HEK293T (cell line): ENCODE measurements around the gene SLC37A2.

Source experiments
- CTCF ChIA-PET: fragments of 350-600 bp; formaldehyde crosslinking; extraction: SDS; loops from one replicate; lab custom pipeline; 2021; ENCODE audit warnings: antibody characterized with exemption, inconsistent platforms; lab: Yijun Ruan, JAX
- POLR2A ChIA-PET: fragments of 350-600 bp; formaldehyde crosslinking; extraction: SDS; loops from one replicate; lab custom pipeline; 2020; ENCODE audit warnings: antibody characterized with exemption, inconsistent platforms; lab: Yijun Ruan, JAX
- DNase-seq: peaks from one replicate; pipeline ENCODE4 v3.0.0; 2012; ENCODE audit warnings: mixed read lengths; ENCODE audit errors: extremely low spot score
- ARNT ChIP-seq: fragments of 450-650 bp; IDR thresholded peaks from 2 replicates; pipeline ENCODE4 v1.6.1; 2017; ENCODE audit warnings: mild to moderate bottlenecking
- BHLHE40 ChIP-seq: fragments of 450-650 bp; IDR thresholded peaks from 2 replicates; pipeline ENCODE4 v1.6.1; 2016; ENCODE audit warnings: mild to moderate bottlenecking, moderate library complexity, borderline replicate concordance
- CTBP1 ChIP-seq: fragments of 450-650 bp; IDR thresholded peaks from 2 replicates; pipeline ENCODE4 v1.6.1; 2016; ENCODE audit warnings: borderline replicate concordance
- ELF4 ChIP-seq: fragments of 450-650 bp; IDR thresholded peaks from 2 replicates; pipeline ENCODE4 v1.6.1; 2017; ENCODE audit warnings: antibody characterized with exemption
- FOXA1 ChIP-seq: fragments of 450-650 bp; IDR thresholded peaks from 2 replicates; pipeline ENCODE4 v1.6.1; 2016; ENCODE audit warnings: mild to moderate bottlenecking
- FOXK2 ChIP-seq: fragments of 450-650 bp; IDR thresholded peaks from 2 replicates; pipeline ENCODE4 v1.6.1; 2016; ENCODE audit warnings: mild to moderate bottlenecking
- FOXM1 ChIP-seq: fragments of 450-650 bp; IDR thresholded peaks from 2 replicates; pipeline ENCODE4 v1.6.1; 2017; ENCODE audit warnings: mild to moderate bottlenecking, borderline replicate concordance
- HDGF ChIP-seq: fragments of 450-650 bp; IDR thresholded peaks from 2 replicates; pipeline ENCODE4 v1.6.1; 2017; ENCODE audit warnings: antibody characterized with exemption, borderline replicate concordance
- L3MBTL2 ChIP-seq: fragments of 450-650 bp; conservative IDR thresholded peaks from 2 replicates; pipeline ENCODE4 v1.6.1; 2016; ENCODE audit warnings: mild to moderate bottlenecking
- LEF1 ChIP-seq: fragments of 450-650 bp; IDR thresholded peaks from 2 replicates; pipeline ENCODE4 v1.6.1; 2017; ENCODE audit warnings: mild to moderate bottlenecking, borderline replicate concordance
- NFRKB ChIP-seq: fragments of 450-650 bp; IDR thresholded peaks from 2 replicates; pipeline ENCODE4 v1.6.1; 2016; ENCODE audit warnings: mild to moderate bottlenecking, moderate library complexity
- PKNOX1 ChIP-seq: fragments of 450-650 bp; IDR thresholded peaks from 2 replicates; pipeline ENCODE4 v1.6.1; 2016
- SP1 ChIP-seq: fragments of 450-650 bp; IDR thresholded peaks from 2 replicates; pipeline ENCODE4 v1.6.1; 2017
- SUZ12 ChIP-seq: fragments of 450-650 bp; IDR thresholded peaks from 2 replicates; pipeline ENCODE4 v1.6.1; 2016; ENCODE audit warnings: mild to moderate bottlenecking
- TARDBP ChIP-seq: fragments of 450-650 bp; IDR thresholded peaks from 2 replicates; pipeline ENCODE4 v1.6.1; 2016
- ZNF384 ChIP-seq: fragments of 450-650 bp; IDR thresholded peaks from 2 replicates; pipeline ENCODE4 v1.6.1; 2016

The SLC37A2 gene

GRCh38 chr11:125057693-125058016 is 5.5 kb upstream of the SLC37A2 start:
- POLR2A ChIA-PET: no interaction called here
- CTCF ChIA-PET: no interaction called here
- TF ChIP-seq SUZ12: no peak
- no peak for TF ChIP-seq ELF4
- TF ChIP-seq CTBP1: no peak
- no peak for TF ChIP-seq FOXA1
- TF ChIP-seq SP1: no peak
- no peak for TF ChIP-seq LEF1
- no peak for TF ChIP-seq HDGF
- DNase-seq: no peak

- TF ChIP-seq FOXA1: no peak
- no peak for TF ChIP-seq ZNF384
- TF ChIP-seq NFRKB: no peak
- no peak for TF ChIP-seq SUZ12
- TF ChIP-seq SP1: no peak
- no peak for TF ChIP-seq TARDBP
- no peak for TF ChIP-seq BHLHE40
- no peak for TF ChIP-seq CTBP1
- TF ChIP-seq LEF1: no peak
- no peak for TF ChIP-seq FOXM1
- TF ChIP-seq ARNT: no peak
- TF ChIP-seq ELF4: no peak
- no peak for TF ChIP-seq HDGF
- TF ChIP-seq FOXK2: no peak
- TF ChIP-seq L3MBTL2: no peak
- ChIA-PET POLR2A (interaction anchor here (1.0 kb wide), 1 partner anchor 50 kb away, joined by 5 read pairs; the partner anchor contains the start of gene TMEM218), CTCF (no interaction called here)
- peak; percentile 6 for DNase-seq
Measured at GRCh38 chr11:125061281-125061680, 1.8 kb upstream of the SLC37A2 start.

- TF ChIP-seq PKNOX1: no peak
- TF ChIP-seq FOXM1: peak; percentile 45; the same call in 1 of the 2 replicates
- no peak for TF ChIP-seq SUZ12
- TF ChIP-seq HDGF: no peak
- no peak for TF ChIP-seq FOXA1
- no peak for TF ChIP-seq TARDBP
- ChIA-PET POLR2A (no interaction called here), CTCF (interaction anchor here (0.7 kb wide), 1 partner anchor 92 kb away, joined by 3 read pairs; no protein-coding TSS in a partner anchor)
- no peak for DNase-seq
Measured at GRCh38 chr11:125062218-125062930, 731 bp upstream of the SLC37A2 start.

- peak; percentile 9 for DNase-seq
- CTCF ChIA-PET: interaction anchor here (0.7 to 1.3 kb wide), 2 partner anchors 19 to 91 kb away, joined by 3 read pairs; no protein-coding TSS in a partner anchor
- POLR2A ChIA-PET: interaction anchor here (1.0 kb wide), 1 partner anchor 110 kb away, joined by 4 read pairs; the partner anchor contains the start of gene CCDC15
- TF ChIP-seq L3MBTL2 (no peak), NFRKB (no peak), ARNT (no peak), SP1 (no peak), BHLHE40 (no peak), FOXA1 (no peak)
Measured at GRCh38 chr11:125063429-125064043, 431 bp downstream of the SLC37A2 start.

GRCh38 chr11:125064070-125064469 is 965 bp downstream of the SLC37A2 start:
- DNase-seq: no peak
- POLR2A ChIA-PET: interaction anchor here (1.0 kb wide), 1 partner anchor 110 kb away, joined by 4 read pairs; the partner anchor contains the start of gene CCDC15
- TF ChIP-seq BHLHE40 (no peak), LEF1 (no peak), FOXK2 (no peak)
- CTCF ChIA-PET: interaction anchor here (1.3 kb wide), 1 partner anchor 18 kb away, joined by 3 read pairs; no protein-coding TSS in a partner anchor

- ChIA-PET POLR2A (no interaction called here), CTCF (interaction anchor here (1.7 kb wide), 1 partner anchor 74 kb away, joined by 4 read pairs; no protein-coding TSS in a partner anchor)
- no peak for DNase-seq
- TF ChIP-seq FOXM1 (no peak), FOXA1 (no peak), PKNOX1 (no peak), TARDBP (no peak), FOXK2 (no peak), CTBP1 (no peak), NFRKB (no peak), ELF4 (no peak), SUZ12 (no peak), SP1 (no peak), BHLHE40 (no peak), HDGF (no peak), ARNT (no peak), LEF1 (no peak), L3MBTL2 (no peak), ZNF384 (no peak)
Measured at GRCh38 chr11:125068368-125068767, 5.3 kb downstream of the SLC37A2 start.
